Adrenal gland (tissue), 5 donors: ENCODE results near the gene PRKCH.

Experiments
- POLR2A ChIP-seq, 2 donors: fragments of 450-650 bp; IDR thresholded peaks; one replicate each; pipeline ENCODE4 v1.6.1; 2017; ENCODE audit warnings: antibody characterized with exemption in 2 of 2, mild to moderate bottlenecking in 2 of 2, moderate library complexity in 1 of 2
- TF ChIP-seq, protein P1 (sequence below), 6 experiments: fragments of 450-650 bp in 4 of 6; fragments of 200-600 bp in 2 of 6; sonication (generic) in 1 of 6; IDR thresholded peaks; 1 replicate in 5 of 6; 2 replicates in 1 of 6; pipeline versions ENCODE4 v1.5.1 to v1.8.0; 2016 to 2021; ENCODE audit warnings: antibody characterized with exemption in 6 of 6, mild to moderate bottlenecking in 2 of 6, moderate library complexity in 1 of 6
- donor health status: DM: no; HTN: no; CAD: no.

GRCh38 chr14:61533513-61534255 is 212.3 kb downstream of the PRKCH start:
- TF ChIP-seq POLR2A (IDR thresholded peaks at IDR 0.05): no peak
- TF ChIP-seq, protein P1, sequence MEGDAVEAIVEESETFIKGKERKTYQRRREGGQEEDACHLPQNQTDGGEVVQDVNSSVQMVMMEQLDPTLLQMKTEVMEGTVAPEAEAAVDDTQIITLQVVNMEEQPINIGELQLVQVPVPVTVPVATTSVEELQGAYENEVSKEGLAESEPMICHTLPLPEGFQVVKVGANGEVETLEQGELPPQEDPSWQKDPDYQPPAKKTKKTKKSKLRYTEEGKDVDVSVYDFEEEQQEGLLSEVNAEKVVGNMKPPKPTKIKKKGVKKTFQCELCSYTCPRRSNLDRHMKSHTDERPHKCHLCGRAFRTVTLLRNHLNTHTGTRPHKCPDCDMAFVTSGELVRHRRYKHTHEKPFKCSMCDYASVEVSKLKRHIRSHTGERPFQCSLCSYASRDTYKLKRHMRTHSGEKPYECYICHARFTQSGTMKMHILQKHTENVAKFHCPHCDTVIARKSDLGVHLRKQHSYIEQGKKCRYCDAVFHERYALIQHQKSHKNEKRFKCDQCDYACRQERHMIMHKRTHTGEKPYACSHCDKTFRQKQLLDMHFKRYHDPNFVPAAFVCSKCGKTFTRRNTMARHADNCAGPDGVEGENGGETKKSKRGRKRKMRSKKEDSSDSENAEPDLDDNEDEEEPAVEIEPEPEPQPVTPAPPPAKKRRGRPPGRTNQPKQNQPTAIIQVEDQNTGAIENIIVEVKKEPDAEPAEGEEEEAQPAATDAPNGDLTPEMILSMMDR (IDR thresholded peaks at IDR 0.05): no peak
